ENCODE data around the gene SRPK3. TPM values are rescaled to one million over a fixed set of nuclear protein-coding genes. Genes with fewer than 3 reads are reported as not detected.

Gene SRPK3
- polyA plus RNA-seq, 1 of the 3 experiments (the other 2 are of a cell fraction), result 0.74 TPM

DNA sequence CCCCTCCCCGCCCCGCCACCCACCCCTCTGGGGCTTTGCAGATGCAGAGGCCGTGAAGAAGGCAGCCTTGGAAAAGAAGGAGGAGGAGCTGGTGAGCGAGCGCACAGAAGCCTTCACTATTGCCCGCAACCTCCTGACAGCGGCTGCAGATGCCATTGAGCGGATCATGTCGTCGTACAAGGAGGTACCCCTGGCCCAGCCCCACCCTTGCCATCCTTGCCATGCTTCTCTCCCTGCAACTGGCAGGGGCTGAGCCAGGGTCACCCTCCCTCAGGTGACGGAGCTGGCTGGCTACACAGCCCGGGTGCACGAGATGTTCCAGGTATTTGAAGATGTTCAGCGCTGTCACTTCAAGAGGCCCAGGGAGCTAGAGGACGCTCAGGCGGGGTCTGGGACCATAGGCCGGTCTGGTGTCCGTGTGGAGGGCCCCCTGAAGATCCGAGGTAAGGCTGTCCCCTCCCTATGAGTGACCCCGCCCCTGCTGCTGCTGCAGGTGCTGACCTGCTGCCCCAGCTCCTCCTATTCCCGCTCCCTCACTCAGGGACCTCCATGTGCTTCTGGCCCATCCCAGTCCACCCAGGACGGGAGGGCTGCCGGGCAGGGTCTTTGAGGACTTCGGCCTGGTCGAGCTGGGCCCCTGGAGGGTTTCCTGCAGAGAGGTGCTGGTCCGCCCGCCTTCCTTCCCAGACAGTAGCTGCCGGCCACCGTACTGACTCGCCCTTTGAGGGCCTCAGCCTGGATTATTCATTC, 44.6 kb upstream of the SRPK3 start:
- POLR2A ChIA-PET, result no interaction called here
- TF ChIP-seq, protein P1, sequence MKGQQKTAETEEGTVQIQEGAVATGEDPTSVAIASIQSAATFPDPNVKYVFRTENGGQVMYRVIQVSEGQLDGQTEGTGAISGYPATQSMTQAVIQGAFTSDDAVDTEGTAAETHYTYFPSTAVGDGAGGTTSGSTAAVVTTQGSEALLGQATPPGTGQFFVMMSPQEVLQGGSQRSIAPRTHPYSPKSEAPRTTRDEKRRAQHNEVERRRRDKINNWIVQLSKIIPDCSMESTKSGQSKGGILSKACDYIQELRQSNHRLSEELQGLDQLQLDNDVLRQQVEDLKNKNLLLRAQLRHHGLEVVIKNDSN (IDR thresholded peaks at IDR 0.05; ENCODE audit: borderline replicate concordance, low read depth), result no peak
- TF ChIP-seq FOSL2 (IDR thresholded peaks at IDR 0.05; ENCODE audit: borderline replicate concordance, low read depth) (no peak), RXRA (IDR thresholded peaks at IDR 0.05; ENCODE audit: borderline replicate concordance, low read depth) (no peak), RFX5 (IDR thresholded peaks at IDR 0.05; ENCODE audit: low read length) (no peak), POLR2AphosphoS5 (IDR thresholded peaks at IDR 0.05; ENCODE audit: low read depth, low read length) (no peak), NRF1 (IDR thresholded peaks at IDR 0.05; ENCODE audit: low read depth, low read length) (no peak), SIN3A (IDR thresholded peaks at IDR 0.05; ENCODE audit: borderline replicate concordance, low read depth, low read length) (no peak), MXI1 (IDR thresholded peaks at IDR 0.05; ENCODE audit: low read depth, low read length) (no peak), EZH2phosphoT487 (IDR thresholded peaks at IDR 0.05; ENCODE audit: borderline replicate concordance, low read depth) (no peak)
- TF ChIP-seq, protein P2, sequence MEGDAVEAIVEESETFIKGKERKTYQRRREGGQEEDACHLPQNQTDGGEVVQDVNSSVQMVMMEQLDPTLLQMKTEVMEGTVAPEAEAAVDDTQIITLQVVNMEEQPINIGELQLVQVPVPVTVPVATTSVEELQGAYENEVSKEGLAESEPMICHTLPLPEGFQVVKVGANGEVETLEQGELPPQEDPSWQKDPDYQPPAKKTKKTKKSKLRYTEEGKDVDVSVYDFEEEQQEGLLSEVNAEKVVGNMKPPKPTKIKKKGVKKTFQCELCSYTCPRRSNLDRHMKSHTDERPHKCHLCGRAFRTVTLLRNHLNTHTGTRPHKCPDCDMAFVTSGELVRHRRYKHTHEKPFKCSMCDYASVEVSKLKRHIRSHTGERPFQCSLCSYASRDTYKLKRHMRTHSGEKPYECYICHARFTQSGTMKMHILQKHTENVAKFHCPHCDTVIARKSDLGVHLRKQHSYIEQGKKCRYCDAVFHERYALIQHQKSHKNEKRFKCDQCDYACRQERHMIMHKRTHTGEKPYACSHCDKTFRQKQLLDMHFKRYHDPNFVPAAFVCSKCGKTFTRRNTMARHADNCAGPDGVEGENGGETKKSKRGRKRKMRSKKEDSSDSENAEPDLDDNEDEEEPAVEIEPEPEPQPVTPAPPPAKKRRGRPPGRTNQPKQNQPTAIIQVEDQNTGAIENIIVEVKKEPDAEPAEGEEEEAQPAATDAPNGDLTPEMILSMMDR (IDR thresholded peaks at IDR 0.05), result no peak
- TF ChIP-seq, protein P3, sequence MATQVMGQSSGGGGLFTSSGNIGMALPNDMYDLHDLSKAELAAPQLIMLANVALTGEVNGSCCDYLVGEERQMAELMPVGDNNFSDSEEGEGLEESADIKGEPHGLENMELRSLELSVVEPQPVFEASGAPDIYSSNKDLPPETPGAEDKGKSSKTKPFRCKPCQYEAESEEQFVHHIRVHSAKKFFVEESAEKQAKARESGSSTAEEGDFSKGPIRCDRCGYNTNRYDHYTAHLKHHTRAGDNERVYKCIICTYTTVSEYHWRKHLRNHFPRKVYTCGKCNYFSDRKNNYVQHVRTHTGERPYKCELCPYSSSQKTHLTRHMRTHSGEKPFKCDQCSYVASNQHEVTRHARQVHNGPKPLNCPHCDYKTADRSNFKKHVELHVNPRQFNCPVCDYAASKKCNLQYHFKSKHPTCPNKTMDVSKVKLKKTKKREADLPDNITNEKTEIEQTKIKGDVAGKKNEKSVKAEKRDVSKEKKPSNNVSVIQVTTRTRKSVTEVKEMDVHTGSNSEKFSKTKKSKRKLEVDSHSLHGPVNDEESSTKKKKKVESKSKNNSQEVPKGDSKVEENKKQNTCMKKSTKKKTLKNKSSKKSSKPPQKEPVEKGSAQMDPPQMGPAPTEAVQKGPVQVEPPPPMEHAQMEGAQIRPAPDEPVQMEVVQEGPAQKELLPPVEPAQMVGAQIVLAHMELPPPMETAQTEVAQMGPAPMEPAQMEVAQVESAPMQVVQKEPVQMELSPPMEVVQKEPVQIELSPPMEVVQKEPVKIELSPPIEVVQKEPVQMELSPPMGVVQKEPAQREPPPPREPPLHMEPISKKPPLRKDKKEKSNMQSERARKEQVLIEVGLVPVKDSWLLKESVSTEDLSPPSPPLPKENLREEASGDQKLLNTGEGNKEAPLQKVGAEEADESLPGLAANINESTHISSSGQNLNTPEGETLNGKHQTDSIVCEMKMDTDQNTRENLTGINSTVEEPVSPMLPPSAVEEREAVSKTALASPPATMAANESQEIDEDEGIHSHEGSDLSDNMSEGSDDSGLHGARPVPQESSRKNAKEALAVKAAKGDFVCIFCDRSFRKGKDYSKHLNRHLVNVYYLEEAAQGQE (IDR thresholded peaks at IDR 0.05; ENCODE audit: low read depth, low read length), result no peak
- Histone ChIP-seq H2AFZ (ENCODE audit: low read depth) (no peak overlapping the region), H3K4me2 (no peak overlapping the region), H3K27ac (ENCODE audit: low read depth in 2 of 2, low read length in 1 of 2) (no peak overlapping the region; a peak in 1 of 4 replicates), H4K20me1 (ENCODE audit: insufficient read depth) (no peaks in the 10 kb centered on the region), H3K4me3 (ENCODE audit: low read depth in 2 of 2, low read length in 1 of 2) (no peak overlapping the region), H3K4me1 (ENCODE audit: control insufficient read depth in 1 of 2, insufficient read depth in 2 of 2, low read depth in 1 of 2, low read length in 1 of 2) (peaks cover 0 to 7% of the 10 kb centered on the region in 2 experiments; a peak in 1 of 4 replicates), H3K9ac (no peak overlapping the region), H3K36me3 (replicated peaks in 1 of 2; ENCODE audit: control insufficient read depth in 1 of 2, insufficient read depth in 2 of 2, low read length in 1 of 2) (peaks cover 4 to 6% of the 10 kb centered on the region in 2 experiments), H3K9me2 (no peaks in the 10 kb centered on the region), H3K27me3 (ENCODE audit: insufficient read depth) (no peaks in the 10 kb centered on the region; the same call in none of the 2 replicates), H3K79me2 (ENCODE audit: insufficient read depth) (no peaks in the 10 kb centered on the region), H3F3A (replicated peaks; ENCODE audit: insufficient read depth) (no peaks in the 10 kb centered on the region), H3K9me3 (no peaks in the 10 kb centered on the region)
- CTCF ChIA-PET, result no interaction called here
- 65% methylated on average over 16 of the region's 30 CpGs for WGBS (ENCODE audit: low lambda C conversion rate)
- DNase-seq, result no peak
